SK-N-MC (cell line): ENCODE results near the gene PRADC1.

ENCODE experiments used
- EZH2 ChIP-seq: fragments of 200-600 bp; sonication (generic); IDR thresholded peaks from one replicate; pipeline ENCODE4 v1.6.1; 2017; ENCODE audit warnings: antibody characterized with exemption
- POLR2AphosphoS5 ChIP-seq: IDR thresholded peaks from 2 replicates; pipeline ENCODE4 v1.6.1; 2012; ENCODE audit warnings: mild to moderate bottlenecking, low read depth, low read length, borderline replicate concordance

GRCh38 chr2:73225513-73226360 lies 7.3 kb downstream of the PRADC1 start:
- no peak for TF ChIP-seq POLR2AphosphoS5
- TF ChIP-seq EZH2, result no peak
